GM18858 (cell line): ENCODE measurements around the gene CABP4.

Source experiments
- ATAC-seq: cut with Tn5 transposase; IDR thresholded peaks from one replicate; pipeline ENCODE4 v1.9.1; 2021; ENCODE audit not compliant: unreplicated experiment

Gene CABP4

GRCh38 chr11:67455054-67455453 lies at the start of gene CABP4:
CABP4 (plus strand) TSS chr11:67455354; CDS start chr11:67455424, 70 bp downstream.
- no peak for ATAC-seq

GRCh38 chr11:67405688-67406339 lies 49.3 kb upstream of the CABP4 start:
- ATAC-seq, result no peak

DNA sequence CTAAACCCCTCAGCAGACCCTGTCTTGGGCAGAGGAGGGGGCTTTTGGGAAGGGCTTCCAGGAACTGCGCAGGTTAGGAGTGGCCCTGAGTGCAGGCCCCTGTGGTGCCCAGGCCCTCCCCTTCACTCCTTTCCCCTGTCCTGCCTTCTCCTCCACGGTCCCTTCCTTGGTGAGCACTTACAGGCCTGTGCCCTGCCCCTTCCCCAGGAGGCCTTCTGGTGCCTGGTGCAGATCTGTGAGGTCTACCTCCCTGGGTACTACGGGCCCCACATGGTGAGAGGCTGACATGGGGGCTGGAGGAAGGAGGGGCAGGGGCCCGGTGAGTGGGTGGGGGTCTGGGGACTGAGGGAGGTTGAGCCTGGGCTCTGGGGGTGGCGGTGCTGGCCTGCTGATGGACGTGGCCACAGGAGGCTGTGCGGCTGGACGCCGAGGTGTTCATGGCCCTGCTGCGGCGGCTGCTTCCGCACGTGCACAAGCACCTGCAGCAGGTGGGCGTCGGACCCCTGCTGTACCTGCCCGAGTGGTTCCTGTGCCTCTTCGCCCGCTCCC lies 48.7 kb upstream of the CABP4 start:
- no peak for ATAC-seq

DNA sequence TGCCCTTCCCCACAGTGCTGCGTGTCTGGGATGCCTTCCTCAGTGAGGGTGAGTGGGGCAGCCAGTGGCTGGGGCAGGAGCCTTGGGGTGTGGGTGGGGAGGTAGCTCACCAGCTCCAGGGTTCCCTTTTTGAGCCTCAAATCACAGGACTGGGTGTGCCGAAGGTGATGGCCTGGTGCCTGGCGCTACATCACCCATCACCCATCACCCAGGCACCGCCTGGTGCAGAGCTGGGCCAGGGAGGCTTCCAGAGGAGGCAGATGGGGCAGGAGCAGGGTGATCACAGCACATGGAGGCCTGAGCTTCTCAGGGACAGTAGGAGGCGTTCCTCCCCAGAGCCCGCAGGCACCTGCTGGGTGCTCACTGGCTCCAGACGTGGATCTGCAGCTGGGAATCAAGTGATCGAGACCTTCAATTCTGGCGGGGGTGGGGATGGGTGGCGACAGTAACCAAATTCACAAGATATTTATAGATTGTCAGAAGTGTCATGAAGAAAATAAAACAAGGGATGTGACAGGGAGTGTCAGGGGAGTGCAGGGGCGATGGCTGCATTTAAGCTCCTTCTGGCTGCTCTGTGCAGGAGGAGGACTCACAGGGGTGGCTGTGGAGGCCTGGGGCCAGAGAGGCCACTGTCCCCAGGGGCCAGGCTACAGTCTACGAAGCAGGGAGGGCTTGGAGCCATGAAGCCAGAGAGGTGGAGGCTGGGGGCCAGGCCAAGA lies 48.0 kb upstream of the CABP4 start:
- no peak for ATAC-seq

- ATAC-seq, result no peak
These were observed 47.4 kb upstream of the CABP4 start for GRCh38 chr11:67407688-67408163.

DNA sequence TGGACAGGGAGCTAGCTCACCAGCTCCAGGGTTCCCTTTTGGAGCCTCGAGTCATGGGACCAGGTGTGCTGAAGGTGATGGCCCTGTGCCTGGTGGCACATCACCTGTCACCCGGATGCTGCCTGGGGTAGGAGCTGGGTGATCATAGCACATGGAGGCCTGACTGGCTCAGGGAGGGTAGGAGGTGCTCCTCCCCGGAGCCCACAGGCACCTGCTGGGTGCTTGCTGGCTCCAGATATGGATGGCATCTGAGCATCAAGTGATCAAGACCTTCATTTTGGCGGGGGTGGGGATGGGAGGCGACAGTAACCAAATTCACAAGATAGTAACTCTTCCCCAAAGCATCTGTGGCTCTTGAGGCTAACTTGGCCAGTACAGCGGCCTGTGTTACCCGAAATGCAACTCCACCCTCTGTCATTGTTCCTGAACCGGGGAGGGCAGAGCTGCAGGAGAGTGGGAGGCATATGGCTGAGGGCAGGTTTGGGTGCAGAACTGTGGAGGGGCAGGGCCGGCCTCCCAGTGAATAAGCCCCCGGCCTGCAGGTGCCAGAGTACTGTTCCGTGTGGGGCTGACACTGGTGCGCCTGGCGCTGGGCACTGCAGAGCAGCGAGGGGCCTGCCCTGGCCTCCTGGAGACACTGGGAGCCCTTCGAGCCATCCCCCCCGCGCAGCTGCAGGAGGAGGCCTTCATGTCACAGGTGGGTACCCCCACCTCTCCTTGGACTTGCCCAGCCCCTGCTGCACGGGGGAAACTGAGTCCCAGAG lies 46.5 kb upstream of the CABP4 start:
- ATAC-seq, result no peak

- ATAC-seq, result no peak
These were observed 45.9 kb upstream of the CABP4 start for GRCh38 chr11:67409261-67409666.

DNA sequence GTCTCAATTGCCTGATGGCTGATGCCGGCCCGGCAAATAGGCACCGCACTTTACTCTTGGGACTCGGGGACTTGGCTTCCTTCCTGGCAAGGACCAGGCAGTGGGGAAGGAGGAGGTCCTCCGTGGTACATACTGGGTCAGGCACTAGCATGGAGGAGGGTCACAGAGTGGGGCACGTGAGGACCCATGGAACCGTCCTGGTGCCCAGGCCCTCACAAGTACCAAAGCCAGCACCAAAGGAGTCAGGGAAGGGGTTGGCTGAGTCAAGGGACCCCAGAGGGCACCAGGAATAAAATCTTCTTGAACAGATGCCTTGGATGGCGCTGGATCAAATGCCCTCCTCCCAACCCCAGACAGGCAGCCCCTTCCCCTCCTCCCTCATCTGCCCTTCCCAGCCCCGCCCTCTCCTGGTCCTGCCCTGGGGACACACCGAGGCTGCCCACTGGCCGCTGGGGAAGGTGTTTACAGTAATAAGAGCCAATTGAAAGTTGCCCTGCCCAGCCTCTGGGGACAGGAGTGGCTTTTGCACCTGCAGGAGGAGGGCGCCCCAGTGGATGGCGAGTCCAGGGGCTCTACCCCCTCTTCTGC lies 45.3 kb upstream of the CABP4 start:
- no peak for ATAC-seq

DNA sequence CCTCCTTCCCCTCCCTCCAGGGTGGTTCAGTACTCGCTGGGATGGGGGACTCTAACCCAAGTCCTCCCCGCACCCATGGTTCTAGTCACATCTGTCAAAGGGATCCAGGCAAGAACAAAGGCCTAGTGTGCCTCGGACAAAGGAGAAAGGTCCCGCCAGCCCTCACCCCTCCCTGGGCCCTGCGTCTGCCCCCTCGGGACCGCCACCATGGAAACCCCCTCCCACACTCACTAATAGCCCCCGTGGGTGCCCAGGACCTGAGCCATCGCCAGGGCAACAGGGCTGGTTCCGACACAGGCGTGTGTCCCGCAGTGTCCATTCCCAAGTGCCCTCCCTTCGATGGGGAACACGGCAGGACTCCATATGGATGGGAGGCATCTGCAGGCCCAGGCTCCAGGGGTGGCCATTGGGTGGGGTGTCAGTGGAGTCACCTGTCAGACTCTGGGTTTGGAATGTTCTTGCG lies 44.8 kb upstream of the CABP4 start:
- no peak for ATAC-seq

DNA sequence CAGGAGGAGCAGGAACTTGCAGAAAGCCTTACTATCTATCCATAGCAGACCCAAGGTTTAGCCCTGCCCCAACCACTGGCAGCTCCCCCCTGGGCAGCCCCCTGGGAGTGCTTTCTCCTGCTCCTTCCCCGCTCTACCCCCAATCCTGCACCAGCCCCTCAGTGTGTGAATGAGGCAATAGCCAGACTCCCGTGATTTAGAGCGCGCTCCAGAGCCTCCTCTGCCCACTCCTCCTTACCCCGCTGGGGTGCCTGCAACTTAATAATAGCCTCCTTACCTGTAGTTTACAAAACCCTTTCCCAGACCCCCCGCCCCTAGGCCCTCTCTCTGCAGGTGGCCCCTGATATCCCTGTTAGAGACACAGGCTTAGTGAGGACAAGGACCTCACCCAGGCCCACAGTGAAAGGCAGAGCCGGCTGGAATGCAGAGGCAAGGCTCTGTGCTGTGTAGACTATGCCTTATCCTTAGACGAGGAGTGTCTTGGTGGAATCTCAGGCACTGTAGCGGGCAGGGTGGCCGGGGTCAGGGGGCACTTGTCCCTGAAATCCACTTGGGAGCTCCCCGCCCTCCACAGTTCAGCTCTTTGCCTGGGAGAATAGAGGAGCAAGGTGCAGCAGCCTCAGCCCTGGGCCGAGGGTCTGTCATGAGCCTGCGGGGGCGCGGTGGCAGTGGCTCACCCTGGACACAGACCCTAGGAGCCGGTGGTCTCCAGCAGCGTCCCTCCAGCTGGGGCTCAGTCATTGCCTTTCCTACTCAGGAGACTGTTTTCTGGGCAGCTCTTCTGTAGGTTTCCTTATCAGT lies 44.0 kb upstream of the CABP4 start:
- no peak for ATAC-seq

DNA sequence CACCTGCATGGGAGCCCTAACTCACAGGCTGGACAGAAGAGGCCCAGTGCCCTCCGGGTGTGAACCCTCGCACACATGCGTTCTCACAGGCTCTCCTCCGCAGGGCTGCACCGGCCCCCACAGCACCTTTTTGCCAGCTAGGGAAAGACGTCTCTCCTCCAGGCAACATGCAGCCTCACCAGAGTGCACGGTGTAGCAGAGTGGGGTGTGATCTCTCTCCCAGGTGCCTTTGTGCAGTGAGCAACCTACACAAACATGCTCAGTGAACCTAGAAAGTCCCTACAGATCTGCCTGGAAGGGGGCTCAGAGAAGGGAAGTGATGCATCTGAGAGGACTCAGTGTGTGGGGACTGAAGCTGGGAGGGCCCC lies 43.4 kb upstream of the CABP4 start:
- no peak for ATAC-seq

GRCh38 chr11:67412495-67413179 lies 42.5 kb upstream of the CABP4 start:
- ATAC-seq, result no peak

- ATAC-seq, result no peak
These were observed 41.8 kb upstream of the CABP4 start for GRCh38 chr11:67413266-67413849.

DNA sequence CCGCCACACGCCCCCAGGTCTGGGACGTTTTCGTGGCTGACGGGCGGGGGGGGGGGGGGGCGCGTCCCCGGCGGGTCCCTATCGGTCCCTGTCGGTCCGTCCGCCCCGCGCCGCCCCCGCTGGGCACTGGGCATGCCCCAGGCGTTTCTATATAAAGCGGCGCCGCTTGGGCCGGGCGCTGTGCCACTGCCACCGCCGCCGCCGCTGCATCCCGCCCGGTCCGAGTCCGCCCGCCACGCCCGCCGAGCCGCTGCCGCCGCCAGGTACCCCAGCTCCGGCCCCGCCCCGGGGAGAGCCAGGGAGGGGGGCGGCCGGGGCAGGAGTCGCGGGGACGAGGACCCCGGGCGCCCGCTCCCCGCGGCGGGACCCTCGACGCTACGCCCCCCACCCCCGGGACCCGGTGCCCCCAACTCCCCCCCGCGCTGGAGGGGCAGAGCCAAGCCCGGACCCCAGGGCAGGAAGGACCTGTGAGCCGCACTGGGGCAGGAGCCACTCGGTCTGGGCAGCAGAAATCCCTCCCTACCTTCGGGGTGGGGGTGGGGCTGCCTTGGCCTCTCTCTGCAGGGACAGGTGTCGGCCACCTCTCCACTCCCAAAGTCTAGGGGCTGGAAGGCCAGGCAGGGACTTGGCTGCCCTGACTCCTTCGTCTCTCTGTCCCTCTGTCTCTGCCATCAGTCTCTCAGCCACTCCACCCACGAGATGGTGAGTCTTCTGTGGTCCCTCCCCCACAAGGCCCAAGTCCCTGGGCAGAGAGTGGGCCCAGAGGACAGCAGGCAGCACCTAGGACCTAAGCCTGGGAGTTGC lies 39.5 kb upstream of the CABP4 start, which contains the start of gene CARNS1:
Gene CARNS1 (plus strand): TSS at position 178 of the 804 bp plus-strand sequence. CDS start 522 bp downstream, at position 700.
- ATAC-seq, result no peak

DNA sequence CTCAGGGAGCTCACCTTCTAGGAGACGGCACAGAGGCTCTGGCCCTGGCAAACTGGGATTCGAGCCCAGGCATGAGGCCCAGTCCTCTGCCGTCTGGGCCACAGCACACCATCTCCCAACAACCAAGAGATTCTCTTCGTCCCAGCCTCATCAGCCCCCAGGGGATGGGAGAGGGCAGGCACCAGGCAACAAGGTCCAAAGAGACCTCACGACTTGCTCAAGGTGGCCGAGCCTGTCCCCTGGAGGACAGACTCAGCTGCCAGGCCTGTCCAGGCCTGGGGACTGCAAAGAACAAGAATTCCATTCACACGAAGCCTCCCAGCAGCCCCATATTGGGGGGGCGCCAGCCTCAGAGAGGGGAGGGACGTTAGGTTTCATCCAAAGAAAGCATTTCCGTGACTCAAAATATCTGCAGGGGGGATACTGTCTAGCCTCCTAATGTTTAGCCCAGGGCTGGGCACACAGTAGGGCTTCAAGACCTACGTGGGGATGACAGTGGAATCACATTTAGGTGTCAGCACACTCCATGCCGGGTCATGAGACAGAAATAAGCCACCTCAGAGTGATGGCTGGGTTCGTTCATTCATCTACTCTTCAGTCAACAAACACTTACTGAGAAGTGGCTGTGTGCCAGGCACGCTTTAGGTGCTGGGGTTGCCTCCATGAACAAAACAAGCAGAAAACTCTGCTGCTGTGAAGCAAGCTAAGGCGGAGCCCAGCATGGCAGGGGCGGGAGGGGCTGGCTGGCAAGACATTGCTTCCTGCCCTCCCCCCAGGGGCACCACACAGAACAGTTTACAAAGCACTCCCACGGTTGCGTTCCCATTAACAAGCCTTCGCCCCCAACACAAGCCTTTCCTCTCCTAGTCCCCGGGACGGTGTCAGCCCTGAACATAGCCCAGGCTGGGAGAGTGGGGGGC lies 38.5 kb upstream of the CABP4 start:
- no peak for ATAC-seq

DNA sequence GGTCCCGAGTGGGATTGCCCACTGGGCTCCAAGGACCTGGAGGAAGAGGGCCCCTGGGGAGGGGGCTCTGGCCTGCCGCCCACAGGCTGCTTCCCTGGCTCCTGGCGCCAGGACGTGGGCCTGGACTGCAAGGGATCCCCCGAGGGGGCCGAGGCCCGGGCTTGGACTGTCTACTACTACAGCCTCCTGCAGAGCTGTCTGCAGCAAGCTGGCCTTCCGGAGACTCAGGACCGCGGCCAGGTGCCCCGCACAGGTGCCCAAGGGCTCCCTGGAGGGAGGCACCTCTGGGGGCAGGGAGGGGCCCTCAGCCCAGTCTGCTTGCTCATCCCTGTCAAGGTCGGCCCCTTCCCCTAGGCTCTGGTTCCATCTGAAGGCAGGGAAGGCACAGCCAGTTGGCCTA lies 37.7 kb upstream of the CABP4 start:
- ATAC-seq, result no peak
